T-helper 2 cell treated with Interferon-gamma antibody and Interleukin-4, amounts not matched to agents 100 ng/mL and 5 ng/mL, for 36 hours (primary cell): ENCODE measurements around the gene IP6K2. TPM values are rescaled to one million over a fixed set of nuclear protein-coding genes. Genes with fewer than 3 reads are reported as not detected.
"Not testable (repeated sequence)": the region's sequence is repeated elsewhere in the genome, so short reads cannot be mapped to it uniquely, and the experiment has no call there.

ENCODE experiments used
- intact Hi-C: fragments of 100-400 bp; cut with micrococcal nuclease; formaldehyde crosslinking; loops from one replicate; pipeline ENCODE4 v1.15.1; 2023
- total RNA-seq: library from RNA; stranded (reverse); gene quantifications from 2 replicates; pipeline ENCODE4 v1.2.3, GENCODE V29; 2022

IP6K2 gene
- total RNA-seq = 59.3 and 59.9 TPM in 2 replicates

- intact Hi-C loops = loop anchor here (1.0 to 5.0 kb wide), 9 partner anchors 32 to 754 kb away; partner anchors contain the start of genes ARIH2, CELSR3, DAG1 and NCKIPSD
Observed at GRCh38 chr3:48716982-48717746, at the start of gene IP6K2. TSS of gene IP6K2 (minus strand) at chr3:48717221. CDS start at chr3:48695291, 21,930 bp downstream.

- intact Hi-C loops = no loop called here
Observed at GRCh38 chr3:48765376-48765775, 48.4 kb upstream of the IP6K2 start.

GRCh38 chr3:48762816-48763215 is 45.8 kb upstream of the IP6K2 start:
- intact Hi-C loops = no loop called here

- intact Hi-C loops = not testable (repeated sequence)
Observed at GRCh38 chr3:48759991-48760540, 43.0 kb upstream of the IP6K2 start.

GRCh38 chr3:48759531-48759930 is 42.5 kb upstream of the IP6K2 start:
- intact Hi-C loops = not testable (repeated sequence)

GRCh38 chr3:48759071-48759470 is 42.0 kb upstream of the IP6K2 start:
- intact Hi-C loops = no loop called here

GRCh38 chr3:48756640-48757039 is 39.6 kb upstream of the IP6K2 start:
- intact Hi-C loops = no loop called here

GRCh38 chr3:48750856-48751255 is 33.8 kb upstream of the IP6K2 start:
- intact Hi-C loops = no loop called here

GRCh38 chr3:48748754-48749153 is 31.7 kb upstream of the IP6K2 start:
- intact Hi-C loops = no loop called here

- intact Hi-C loops = no loop called here
Observed at GRCh38 chr3:48747706-48748105, 30.7 kb upstream of the IP6K2 start.

- intact Hi-C loops = no loop called here
Observed at GRCh38 chr3:48747015-48747615, 30.1 kb upstream of the IP6K2 start.

- intact Hi-C loops = no loop called here
Observed at GRCh38 chr3:48743773-48744172, 26.8 kb upstream of the IP6K2 start.

- intact Hi-C loops = not testable (repeated sequence)
Observed at GRCh38 chr3:48741226-48741625, 24.2 kb upstream of the IP6K2 start.

GRCh38 chr3:48739955-48740823 is 23.2 kb upstream of the IP6K2 start:
- intact Hi-C loops = no loop called here

- intact Hi-C loops = no loop called here
Observed at GRCh38 chr3:48739617-48739954, 22.6 kb upstream of the IP6K2 start.

- intact Hi-C loops = no loop called here
Observed at GRCh38 chr3:48738926-48739616, 22.1 kb upstream of the IP6K2 start.

- intact Hi-C loops = no loop called here
Observed at GRCh38 chr3:48738144-48738536, 21.1 kb upstream of the IP6K2 start.

- intact Hi-C loops = not testable (repeated sequence)
Observed at GRCh38 chr3:48735075-48735767, 18.2 kb upstream of the IP6K2 start.

- intact Hi-C loops = not testable (repeated sequence)
Observed at GRCh38 chr3:48734541-48734940, 17.5 kb upstream of the IP6K2 start.

GRCh38 chr3:48733752-48734518 is 16.9 kb upstream of the IP6K2 start:
- intact Hi-C loops = not testable (repeated sequence)
